ENCODE data around the gene C3orf52.

DNA sequence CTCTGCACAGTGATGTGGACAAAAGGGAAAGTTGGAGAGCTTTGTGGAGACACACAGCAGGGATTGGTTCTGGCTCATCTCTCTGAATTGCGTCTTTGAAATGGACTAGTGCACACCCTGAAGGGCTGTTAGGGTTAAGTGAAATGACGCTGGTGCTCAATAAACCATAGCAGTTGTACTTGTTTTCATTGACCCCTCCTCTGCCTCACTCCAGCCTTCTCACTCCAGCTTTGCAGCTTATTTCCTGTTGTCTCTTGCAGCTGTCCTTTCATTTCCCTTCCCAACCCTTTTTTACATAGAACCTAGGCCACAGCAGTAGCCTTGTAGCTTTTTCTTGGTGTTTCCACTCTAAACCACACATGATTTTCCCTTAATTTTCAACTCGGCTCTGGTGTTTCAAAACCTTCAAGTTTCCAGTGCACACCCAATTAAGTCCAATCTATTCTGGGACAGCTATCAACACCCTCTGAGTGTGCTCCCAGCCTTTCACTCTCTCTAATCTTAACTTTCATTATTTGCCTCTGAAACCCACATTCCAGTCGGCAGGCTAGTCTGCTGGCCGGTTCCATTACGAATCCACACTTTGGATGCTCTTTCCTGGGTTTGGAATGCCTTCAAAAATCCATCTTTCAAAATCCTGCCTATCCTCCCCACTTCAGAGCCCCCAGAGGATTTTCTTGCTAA lies 6.4 kb downstream of the C3orf52 start:
- TF ChIP-seq POLR2A (IDR thresholded peaks at IDR 0.05; ENCODE audit: low read depth): no peak
- no peak for TF ChIP-seq POLR2AphosphoS5 (IDR thresholded peaks at IDR 0.05)

Measured in esophagus muscularis mucosa (tissue), 2 donors.